ENCODE results near the gene MOB2.

MOB2 gene

DNA sequence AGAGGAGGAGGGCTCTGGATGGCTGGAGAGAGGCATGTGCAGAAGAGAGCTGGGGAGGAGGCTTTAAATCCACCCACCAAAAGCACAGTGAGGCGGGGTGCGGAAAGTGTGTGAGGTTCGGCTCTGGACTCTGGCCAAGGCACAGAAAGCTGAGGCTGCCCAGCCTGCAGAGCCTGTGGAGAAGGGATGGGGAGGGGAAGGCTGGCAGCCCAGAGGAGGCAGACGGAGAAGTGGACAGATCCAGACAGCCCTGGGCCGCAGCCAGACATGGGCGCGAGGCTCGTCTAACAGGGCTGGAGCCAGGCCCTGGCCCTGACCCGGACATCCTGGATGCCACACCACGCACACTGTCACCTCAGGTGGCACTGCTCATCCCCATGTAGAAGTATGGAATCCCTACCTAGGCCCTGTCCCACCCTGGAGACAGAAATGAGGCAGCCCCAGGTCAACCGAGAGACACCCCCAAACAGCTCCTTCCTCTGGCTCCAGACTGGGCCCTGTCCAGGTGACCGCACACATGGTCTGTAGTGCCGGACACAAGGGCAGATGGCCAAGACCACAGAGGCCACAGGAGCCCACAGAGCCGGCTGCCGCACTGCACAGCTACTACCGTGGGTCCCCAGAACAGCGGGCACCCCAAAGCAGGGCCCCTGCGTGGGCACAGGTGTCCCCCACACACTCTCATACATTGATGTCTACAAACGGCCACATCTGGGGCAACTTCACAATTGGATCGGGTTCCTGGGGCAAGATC lies 16.6 kb upstream of the MOB2 start:
- peak; percentile 27 to 66 for DNase-seq

DNA sequence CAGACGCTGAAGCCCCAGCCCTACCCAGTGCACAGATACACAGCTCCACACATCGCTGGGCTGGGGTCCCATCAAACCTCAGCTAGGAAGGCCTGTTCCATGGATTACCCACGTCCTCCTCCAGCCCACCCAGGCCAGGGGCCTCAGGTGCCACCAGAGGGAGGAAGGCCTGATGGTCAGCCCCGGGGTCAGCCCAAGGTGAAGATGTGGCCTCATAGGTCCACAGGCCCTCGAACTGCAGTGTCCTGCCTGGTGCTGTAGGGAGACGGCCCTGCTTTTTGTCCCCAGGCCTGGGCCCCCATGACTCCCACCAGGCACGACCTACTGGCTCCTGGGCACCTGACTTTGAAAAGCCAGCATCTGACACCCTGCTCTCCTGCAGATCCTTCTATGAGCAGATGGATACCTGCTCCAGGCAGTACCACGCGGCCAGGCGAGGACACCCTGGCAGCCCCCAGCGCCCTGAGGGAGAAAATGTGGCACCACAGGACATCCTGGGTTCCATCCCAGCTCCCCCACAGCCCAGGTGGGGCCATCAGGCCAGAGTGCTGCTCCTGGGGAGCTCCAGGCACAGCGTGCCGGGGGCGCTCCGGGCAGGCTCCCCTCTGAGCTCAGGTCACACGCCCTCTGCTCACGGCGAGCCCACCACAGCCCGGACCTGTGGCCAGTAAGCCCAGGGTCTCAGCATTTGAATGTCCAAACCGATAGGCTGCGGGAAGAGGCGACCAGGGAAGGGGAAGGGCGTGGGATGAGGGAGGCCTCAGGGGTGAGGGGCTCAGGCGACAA lies 15.8 kb upstream of the MOB2 start:
- DNase-seq = no peak

DNA sequence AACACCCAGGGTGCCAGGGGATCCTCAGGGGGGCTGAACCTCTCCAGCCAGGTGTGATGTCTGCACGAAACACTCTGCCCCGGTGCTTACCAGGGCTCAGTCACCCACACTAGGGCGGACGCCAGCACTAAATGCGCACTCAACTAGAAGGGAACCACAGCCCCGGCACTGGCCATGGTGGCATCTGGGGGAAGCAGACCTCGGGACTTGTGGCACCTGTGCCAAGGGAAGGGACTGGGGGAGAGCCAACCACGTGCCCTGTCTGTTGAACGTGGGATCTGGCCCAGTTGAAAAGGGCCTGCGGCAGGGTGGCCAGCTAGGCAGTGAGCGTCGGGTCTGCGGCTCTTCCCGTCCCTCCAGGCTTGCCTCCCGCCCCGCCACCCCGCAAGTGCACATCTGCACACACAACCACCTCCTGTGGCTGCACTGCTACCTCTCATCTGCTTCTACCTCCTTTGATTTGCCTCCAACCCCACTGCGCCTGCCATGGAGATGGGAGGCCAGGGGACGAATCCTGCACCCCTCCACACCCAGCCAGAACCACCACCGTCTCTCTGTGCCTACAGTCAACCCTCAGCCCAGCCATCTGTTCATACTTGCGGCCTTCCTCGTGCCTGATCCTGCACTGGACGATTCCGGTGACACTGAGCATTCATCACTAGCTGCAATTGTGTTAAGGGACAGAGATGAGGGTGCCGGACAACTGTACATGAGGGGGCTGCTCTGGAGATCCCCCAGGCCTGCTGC lies 15.0 kb upstream of the MOB2 start:
- DNase-seq = peak in 1 of 2 experiments; percentile 38

DNA sequence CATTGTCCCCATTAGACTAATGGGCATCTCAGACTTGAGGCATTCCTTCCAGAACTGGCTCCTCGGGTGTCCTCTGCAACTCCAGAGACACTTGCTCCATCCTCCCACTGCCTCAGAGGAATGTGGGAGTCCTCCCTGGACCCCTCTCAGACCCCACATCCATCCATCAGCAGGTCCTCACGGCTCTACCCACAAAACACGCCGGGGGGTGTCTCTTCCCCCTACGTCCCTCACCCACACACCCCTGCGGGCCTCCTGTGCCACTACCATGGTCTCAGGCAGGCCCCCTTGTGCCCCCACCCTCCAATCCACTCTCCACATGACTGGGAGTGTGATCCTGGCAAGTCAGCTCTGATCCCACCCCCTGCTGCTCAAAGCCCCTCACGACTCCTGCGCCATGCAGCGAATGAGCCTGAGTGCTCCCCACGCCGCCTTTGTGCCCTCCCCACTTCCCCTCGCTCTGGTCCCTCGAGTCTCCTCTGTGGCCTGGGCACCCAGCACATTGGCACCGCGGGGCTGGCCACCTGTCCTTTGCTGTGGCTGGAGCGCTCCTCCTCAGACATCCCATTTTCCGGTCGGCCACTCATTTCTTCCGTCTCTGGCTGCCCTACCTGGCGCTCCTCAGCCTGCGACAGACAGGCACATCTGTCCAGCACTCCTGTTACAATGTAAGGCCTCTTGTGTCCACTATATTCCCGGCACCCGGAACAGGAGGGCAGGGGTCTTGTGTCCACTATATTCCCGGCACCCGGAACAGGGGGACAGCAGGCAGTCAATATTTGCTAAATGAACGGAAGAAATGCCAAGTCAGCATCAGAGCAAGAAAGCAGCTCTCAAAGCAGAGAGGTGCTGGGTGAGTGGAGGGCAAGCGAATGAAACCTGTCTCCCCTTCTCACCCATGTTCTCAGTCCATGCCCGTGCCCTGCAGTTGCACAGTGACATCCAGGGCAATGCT lies 14.2 kb upstream of the MOB2 start:
- no peak for DNase-seq

DNA sequence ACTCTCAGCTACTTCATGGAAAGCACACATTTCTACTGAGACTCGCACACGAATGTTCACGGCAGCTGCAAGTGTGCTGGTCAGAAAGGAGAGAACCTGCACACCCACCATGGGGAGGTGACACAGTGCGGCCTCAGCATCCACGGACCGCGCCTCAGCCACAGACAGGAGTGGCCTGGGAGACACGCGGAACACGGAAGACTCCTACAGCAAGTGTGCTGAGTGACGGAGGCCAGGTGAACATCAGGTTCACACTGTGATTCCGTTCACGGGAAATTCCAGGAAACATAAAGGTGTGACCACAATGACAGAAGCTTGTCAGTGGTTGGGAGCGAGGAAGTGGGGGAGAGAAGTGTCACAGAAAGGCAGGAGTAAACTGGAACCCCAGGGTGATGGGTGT lies 13.3 kb upstream of the MOB2 start:
- no peak for DNase-seq

DNA sequence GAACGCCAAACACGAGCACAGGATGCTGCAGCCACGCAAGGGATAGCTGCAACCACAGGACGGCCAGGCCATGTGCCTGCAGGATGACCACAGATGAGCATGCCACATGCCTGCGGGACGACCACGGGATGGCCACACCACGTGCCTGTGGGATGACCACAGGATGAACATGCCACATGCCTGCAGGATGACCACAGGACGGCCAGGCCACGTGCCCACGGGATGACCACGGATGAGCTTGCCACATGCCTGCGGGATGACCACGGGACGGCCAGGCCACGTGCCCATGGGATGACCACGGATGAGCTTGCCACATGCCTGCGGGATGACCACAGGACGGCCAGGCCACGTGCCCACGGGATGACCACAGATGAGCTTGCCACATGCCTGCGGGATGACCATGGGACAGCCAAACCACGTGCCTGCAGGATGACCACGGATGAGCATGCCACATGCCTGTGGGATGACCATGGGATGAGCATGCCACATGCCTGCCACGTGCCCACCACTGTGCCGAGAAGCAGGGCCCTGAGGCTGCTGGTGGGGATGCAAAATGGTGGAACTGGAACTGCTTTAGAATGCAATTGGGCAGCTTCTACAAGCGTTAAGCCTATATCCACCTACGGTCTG lies 12.8 kb upstream of the MOB2 start:
- DNase-seq = no peak

DNA sequence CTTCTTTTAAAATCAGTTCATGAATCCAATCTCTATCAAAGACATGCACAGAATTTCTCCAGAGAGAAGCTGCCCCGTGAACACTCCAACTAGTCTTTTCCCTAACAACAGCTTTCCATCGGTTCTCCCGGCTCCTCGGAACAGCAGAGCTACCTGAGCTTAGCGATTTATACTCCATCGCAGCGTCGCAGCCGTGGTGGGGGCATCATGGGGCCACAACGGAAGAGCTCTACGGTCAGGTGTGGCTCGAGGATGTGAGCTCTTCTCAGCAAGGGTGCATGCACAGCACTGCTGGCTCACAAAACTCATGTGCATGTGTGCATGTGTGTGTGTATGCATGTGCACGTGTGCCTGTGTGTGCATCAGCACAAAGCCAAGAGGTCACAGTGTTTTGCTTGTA lies 11.7 kb upstream of the MOB2 start:
- DNase-seq = no peak

DNA sequence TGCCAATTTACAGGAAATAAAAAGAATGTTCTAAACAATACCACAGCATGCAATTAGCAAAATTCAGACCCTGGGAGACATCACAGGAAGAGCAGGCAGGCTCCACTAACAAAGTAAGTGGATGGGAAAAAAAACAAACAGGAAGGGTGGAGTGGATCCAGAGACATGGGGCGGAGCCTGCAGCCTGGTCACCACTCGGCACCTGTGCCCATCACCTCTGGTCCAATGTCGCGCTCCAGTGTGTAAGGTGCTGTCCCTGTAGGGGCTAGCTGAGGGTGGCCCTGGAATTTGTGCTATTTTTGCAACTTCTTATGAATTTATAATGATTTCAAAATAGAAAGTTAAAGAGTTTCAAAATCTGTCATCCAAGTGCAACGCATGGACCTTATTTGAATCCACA lies 11.0 kb upstream of the MOB2 start:
- no peak for DNase-seq

DNA sequence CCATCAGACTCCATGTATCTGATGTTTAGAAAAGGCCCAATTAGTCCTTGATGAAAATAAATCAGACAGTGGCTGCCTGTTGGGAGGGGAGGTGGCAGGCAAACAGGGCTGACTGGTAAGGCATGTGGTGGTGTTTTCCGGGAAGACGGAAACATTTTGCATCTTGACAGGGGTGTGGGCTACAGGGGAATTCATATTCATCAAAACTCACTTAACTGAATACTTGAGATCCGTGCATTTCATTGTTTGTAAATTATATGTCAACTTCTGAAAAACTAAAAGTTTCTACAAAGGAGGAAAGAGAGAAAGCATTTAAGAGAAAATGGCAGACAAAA lies 10.1 kb upstream of the MOB2 start:
- no peak for DNase-seq

DNA sequence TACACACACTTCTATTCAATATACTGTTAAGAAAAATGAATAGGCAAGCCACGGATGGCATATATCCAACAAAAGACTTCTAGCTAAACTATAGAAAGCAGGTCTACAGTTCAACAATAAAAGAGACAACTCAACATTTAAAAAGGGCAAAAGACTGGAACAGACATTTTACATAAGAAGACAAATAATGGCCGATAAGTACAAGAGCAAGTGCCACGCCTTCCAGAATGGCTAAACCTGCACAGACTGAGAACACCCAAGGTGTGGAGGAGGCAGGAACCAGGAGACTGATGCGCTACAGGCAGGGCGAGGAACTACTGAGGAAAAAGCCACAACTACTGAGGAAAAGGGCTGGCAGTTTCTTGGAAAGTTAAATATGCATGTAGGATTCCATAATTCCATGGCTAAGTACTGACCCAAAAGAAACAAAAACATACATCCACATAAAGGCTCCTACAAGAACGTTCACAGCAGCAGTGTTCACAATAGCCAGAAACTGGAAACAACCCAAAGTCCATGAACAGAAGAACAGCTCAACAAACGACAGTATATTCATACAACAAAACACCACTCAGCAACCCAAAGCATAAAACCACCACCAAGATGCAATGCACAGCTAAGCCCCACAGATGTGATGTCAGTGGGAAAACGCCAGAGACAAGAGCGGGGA lies 9.6 kb upstream of the MOB2 start:
- DNase-seq = no peak

DNA sequence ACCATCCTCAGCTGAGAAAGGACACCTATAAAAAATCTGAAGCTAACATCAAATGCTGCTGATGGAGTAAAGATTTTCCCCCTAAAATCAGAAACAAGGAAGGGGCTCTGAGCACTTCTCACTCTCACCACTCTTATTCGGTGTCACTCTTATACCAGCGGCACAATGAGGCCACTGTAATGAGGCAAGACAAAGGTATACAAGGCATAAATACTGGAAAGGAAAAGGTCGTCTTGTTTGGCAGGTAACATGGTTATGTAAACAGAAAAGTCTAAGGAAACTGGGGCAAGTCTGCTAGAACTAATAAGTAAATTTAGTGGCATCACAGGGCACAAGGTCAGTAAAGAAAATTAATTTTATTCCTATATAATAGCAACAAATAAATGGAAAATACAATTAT lies 8.1 kb upstream of the MOB2 start:
- no peak for DNase-seq

DNA sequence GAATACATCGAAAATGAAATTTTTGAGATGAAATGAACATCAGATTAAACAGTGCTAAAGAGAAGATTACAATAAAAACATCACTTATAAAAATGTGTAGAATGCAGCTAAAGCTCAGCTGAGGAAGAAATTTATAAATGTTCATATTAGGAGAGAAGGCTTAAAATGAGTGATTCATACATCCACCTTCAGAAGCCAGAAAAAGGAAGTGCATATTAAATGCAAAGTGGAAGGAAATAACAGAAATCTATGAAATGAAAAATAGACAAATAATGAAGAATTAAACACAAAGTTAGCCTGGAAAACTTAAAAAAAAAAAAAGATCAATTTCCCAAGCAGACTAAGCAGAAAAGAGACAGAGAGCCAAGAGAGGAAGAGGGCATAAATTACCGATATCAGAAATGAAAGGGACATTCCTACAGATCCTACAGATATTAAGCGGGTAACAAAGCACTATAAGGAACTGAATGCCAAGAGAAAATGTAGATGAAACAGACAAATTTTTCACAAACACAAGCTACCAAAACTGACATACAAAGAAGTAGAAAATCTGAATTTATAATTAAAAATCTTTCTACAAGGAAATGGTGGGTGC lies 7.2 kb upstream of the MOB2 start:
- DNase-seq = no peak

DNA sequence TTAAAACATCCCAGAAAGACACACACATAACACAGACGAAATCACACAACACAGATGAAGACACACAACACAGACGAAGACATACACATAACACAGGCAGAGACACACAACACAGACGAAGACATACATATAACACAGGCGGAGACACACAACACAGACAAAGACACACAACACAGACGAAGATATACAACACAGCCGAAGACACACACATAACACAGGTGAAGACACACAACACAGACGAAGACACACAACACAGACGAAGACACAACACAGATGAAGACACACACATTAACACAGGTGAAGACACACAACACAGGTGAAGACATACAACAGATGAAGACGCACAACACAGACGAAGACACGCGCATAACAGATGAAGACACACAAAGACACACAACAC lies 4.8 kb upstream of the MOB2 start:
- DNase-seq = no peak

DNA sequence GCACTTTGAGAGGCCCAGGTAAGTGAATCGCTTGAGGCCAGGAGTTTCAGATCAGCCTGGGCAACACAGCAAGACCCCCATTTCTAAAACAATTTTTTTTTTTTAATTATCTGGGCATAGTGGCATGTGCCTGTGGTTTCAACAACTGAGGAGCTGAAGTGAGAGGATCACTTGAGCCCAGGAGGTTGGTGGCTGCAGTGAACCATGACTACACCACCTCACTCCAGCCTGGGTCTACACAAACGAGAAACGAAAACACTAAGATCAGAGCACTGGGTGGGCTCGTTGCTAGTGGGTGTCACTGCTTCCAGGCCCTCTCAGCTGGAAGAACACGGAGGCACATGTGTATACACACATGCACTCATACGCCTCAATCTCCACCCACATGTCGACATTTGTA lies 4.1 kb upstream of the MOB2 start:
- DNase-seq = no peak

DNA sequence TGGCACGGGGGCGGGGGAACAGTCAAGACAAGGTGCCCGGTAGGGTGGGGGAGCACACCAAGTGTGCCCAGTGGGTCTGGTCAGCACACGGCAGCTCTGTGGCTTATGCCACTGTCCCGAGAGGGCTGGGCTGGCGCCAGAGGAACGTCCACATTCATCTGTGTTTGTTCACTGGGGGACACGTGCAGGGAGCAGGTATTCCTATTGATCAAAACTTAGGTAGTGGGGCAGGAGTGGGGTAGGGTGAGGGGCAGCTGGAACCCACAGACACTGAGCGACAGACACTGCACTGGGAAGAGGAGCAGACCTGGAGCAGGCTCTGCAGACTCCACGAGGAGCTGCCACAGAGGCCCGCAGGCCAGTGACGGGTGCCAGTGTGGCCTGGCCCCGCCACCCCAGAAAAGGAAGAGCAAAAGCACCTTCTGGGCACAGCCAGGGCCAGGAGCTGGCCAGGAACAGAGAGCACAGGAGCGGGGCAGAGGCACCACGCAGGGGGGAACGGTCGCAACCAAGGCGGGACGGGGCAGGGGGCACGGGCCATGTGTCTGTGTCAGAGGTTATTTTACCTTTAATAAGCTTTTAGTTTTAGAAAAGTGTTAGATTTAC lies 2.1 kb upstream of the MOB2 start:
- no peak for DNase-seq

DNA sequence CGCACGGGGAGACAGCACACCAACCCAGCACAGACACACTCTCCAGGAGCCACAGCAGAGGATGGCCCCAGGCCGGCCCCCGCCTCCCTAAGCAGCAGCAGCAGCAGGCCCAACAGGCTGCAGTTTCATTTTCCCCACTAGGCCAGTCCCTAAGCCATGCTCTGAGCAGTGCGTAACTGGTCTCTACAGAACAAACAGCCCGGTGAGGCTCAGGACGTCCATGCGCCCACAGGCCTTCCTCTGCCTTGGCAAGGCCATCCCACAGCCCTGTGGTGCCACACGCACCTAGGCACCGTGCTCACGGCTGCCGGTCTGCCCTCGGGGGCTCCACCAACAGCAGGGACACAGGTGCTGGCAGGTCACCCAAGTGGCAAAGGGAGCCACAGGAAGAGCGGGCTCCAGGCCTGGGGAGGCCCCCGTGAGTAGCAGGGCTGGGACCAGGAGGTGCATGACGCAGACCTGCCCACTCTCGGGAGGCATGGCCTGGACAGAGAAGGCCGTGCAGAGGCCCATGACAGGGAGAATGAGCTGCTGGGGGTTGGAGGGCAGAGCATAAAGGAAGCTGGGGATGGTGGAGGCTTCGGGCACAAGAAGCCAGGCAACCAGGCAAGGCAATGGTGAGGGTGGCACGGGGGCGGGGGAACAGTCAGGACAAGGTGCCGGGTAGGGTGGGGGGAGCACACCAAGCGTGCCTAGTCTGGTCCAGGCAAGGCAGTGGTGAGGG lies 1.4 kb upstream of the MOB2 start:
- no peak for DNase-seq

DNA sequence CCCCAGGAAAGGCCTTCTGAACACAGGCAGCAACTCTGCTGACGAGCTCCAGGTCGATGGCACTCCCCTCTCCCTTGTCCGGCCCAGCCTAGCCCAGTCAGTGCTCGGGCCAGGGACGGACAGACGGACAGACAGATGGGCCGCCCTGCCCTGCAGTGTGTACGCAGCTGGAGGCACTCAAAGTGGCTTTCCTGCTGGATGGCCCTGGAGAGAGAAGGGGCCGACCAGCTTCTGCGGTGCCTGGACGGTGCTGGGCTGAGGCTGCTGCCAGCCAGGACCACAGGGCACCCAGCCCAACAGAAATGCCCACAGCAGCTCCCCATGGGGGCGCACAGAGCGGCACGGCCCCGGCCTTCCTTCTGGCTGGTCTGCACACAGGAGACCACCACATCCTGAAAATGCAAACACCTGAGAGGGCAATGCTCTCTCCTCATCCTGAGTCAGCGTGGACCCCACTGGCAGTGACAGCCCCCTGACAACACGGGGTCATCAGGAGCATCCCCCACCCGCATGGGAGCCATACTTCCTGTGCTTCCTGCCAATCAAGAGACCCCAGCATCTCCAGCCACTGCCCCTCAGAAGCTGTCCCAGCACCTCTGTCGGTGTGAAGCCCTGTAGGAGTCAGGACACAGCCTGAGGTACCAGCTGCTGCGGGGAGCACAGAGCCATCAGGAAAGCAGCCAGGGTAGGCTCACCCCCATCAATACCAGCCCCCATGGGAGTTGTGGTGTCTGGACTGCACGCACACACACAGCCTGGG lies 692 bp upstream of the MOB2 start:
- no peak for DNase-seq

DNA sequence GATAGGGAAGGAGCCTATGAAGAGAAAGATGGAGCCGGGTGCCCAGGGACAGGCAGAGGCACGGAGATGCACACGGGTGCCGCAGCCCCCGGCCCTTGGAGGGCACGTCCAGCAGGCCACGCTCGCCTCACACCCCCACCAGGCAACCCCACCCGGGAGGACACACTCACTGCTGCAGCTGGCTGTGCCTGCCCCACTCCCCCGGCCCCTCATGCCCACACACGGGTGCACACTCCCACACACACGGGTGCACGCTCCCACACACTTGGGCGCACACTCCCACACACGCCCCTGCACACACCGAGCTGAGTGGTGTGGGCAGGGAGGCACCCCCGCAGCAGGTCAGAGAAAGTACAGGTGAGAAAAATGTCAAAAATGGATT lies 1.1 kb downstream of the MOB2 start:
- no peak for DNase-seq
